ENCODE measurements around the gene TMPRSS6.

TMPRSS6 gene

GRCh38 chr22:37094239-37094638 is 15.3 kb downstream of the TMPRSS6 start:
- Histone ChIP-seq H3K4me1 (ENCODE audit: insufficient read depth, low read length) (peaks cover 12% of the 10 kb centered on the region), H3K36me3 (ENCODE audit: insufficient read depth, low read length) (no peaks in the 10 kb centered on the region), H3K9ac (ENCODE audit: low read depth, low read length) (no peak overlapping the region), H3K9me3 (ENCODE audit: control insufficient read depth, insufficient read depth, low read length) (no peaks in the 10 kb centered on the region)

- no peaks in the 10 kb centered on the region for H3K9me3 ChIP-seq (ENCODE audit: control insufficient read depth, insufficient read depth, low read length)
Measured at GRCh38 chr22:37092997-37093396, 16.5 kb downstream of the TMPRSS6 start.

GRCh38 chr22:37091994-37092393 is 17.5 kb downstream of the TMPRSS6 start:
- peaks cover 12% of the 10 kb centered on the region for H3K4me1 ChIP-seq (ENCODE audit: insufficient read depth, low read length)

More at GRCh38 chr22:37092997-37093396, 16.5 kb downstream of the TMPRSS6 start:
- H3K4me1 ChIP-seq (ENCODE audit: insufficient read depth, low read length): peaks cover 12% of the 10 kb centered on the region
- H3K9ac ChIP-seq (ENCODE audit: low read depth, low read length): no peak overlapping the region
- H3K36me3 ChIP-seq (ENCODE audit: insufficient read depth, low read length): no peaks in the 10 kb centered on the region

GRCh38 chr22:37090920-37091695 is 18.4 kb downstream of the TMPRSS6 start:
- Histone ChIP-seq H3K4me1 (ENCODE audit: insufficient read depth, low read length) (peaks cover 12% of the 10 kb centered on the region), H3K9me3 (ENCODE audit: control insufficient read depth, insufficient read depth, low read length) (no peaks in the 10 kb centered on the region), H3K9ac (ENCODE audit: low read depth, low read length) (no peak overlapping the region), H3K36me3 (ENCODE audit: insufficient read depth, low read length) (no peaks in the 10 kb centered on the region)

More at GRCh38 chr22:37091994-37092393, 17.5 kb downstream of the TMPRSS6 start:
- Histone ChIP-seq H3K9me3 (ENCODE audit: control insufficient read depth, insufficient read depth, low read length) (no peaks in the 10 kb centered on the region), H3K36me3 (ENCODE audit: insufficient read depth, low read length) (no peaks in the 10 kb centered on the region), H3K9ac (ENCODE audit: low read depth, low read length) (no peak overlapping the region)

DNA sequence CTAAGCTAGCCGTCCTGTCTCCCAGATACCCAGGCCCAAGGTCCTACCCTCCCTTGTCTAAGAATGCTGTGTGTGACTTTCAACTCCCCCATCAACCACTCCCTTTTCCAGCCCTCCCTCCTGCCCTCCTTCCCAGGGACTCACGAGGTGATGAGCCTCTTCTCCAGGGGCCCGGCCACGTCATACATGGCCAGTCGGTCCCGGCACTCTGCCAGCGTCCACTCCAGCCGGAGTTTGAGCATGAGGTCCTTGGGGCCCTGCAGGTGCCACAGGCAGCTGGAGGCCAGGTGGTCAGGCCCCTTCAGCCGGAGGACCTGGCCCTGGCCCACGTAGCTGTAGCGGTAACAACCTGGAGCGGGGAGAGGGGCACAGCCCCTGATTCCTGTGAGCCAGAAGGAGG is 20.1 kb downstream of the TMPRSS6 start:
- Histone ChIP-seq H3K4me1 (ENCODE audit: insufficient read depth, low read length) (peaks cover 12% of the 10 kb centered on the region), H3K9ac (ENCODE audit: low read depth, low read length) (no peak overlapping the region), H3K36me3 (ENCODE audit: insufficient read depth, low read length) (no peaks in the 10 kb centered on the region), H3K9me3 (ENCODE audit: control insufficient read depth, insufficient read depth, low read length) (no peaks in the 10 kb centered on the region)

DNA sequence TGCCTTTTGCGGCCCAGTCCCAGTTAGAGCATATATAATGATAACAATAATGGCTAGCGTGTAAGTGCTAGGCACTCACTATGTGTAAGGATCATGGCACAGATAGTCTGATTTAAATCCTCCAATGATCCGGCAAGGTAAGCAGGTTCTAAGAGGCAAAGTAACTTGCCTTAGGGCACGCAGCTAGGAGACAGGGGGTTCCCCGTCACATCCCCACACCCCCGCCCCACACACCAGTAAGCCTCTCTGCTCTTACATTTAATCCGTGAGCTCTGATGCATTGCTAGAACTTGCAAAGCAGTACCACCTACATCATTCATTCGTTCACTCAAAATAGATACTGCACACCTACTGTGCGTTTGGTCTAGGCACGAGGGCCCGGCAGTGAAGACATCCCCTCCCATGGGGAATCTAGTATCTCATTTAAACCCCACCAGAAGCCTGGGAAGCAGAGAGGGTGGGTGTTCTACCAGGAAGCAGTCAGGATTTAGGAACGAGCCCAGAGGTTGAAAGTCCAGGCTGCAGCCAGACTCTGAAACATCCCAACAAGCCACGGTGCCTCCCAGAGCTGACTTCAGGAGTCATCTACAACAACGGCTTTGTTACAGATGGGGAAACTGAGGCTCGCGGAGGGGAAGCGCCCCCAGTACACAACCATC is 20.6 kb downstream of the TMPRSS6 start:
- Histone ChIP-seq H3K9ac (ENCODE audit: low read depth, low read length) (no peak overlapping the region), H3K4me1 (ENCODE audit: insufficient read depth, low read length) (peaks cover 12% of the 10 kb centered on the region), H3K9me3 (ENCODE audit: control insufficient read depth, insufficient read depth, low read length) (no peaks in the 10 kb centered on the region), H3K36me3 (ENCODE audit: insufficient read depth, low read length) (no peaks in the 10 kb centered on the region)

GRCh38 chr22:37088108-37088605 is 21.4 kb downstream of the TMPRSS6 start:
- H3K9me3 ChIP-seq (ENCODE audit: control insufficient read depth, insufficient read depth, low read length): no peaks in the 10 kb centered on the region
- peaks cover 12% of the 10 kb centered on the region for H3K4me1 ChIP-seq (ENCODE audit: insufficient read depth, low read length)
- H3K36me3 ChIP-seq (ENCODE audit: insufficient read depth, low read length): no peaks in the 10 kb centered on the region
- H3K9ac ChIP-seq (ENCODE audit: low read depth, low read length): no peak overlapping the region

DNA sequence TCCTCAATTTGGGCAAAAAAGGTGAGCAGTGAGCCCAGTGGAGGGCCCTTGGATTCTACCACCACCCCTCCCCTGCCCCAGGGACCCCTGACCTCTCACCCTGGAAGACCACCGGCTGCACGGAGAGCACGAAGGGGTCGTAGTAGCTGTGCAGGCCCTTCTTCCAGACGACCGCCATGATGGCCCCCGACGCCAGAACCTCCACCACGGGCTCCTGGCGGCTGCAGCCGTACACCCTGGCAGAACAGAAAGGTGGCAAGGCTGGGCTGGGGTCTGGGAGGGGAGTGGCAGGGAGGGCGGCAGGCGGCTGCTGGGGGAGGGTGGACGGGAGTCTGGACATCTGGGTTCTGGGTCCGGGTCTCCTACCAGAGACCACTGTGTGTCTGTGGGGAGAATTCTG is 23.3 kb downstream of the TMPRSS6 start:
- no peaks in the 10 kb centered on the region for H3K9me3 ChIP-seq (ENCODE audit: control insufficient read depth, insufficient read depth, low read length)
- H3K36me3 ChIP-seq (ENCODE audit: insufficient read depth, low read length): no peaks in the 10 kb centered on the region
- H3K4me1 ChIP-seq (ENCODE audit: insufficient read depth, low read length): peaks cover 3% of the 10 kb centered on the region; the same call in 1 of the 2 replicates
- H3K9ac ChIP-seq (ENCODE audit: low read depth, low read length): no peak overlapping the region

- no peaks in the 10 kb centered on the region for H3K36me3 ChIP-seq (ENCODE audit: insufficient read depth, low read length)
- H3K9me3 ChIP-seq (ENCODE audit: control insufficient read depth, insufficient read depth, low read length): no peaks in the 10 kb centered on the region
- H3K9ac ChIP-seq (ENCODE audit: low read depth, low read length): no peak overlapping the region
- H3K4me1 ChIP-seq (ENCODE audit: insufficient read depth, low read length): peaks cover 4% of the 10 kb centered on the region; the same call in 1 of the 2 replicates
Measured at GRCh38 chr22:37084385-37084784, 25.1 kb downstream of the TMPRSS6 start.

GRCh38 chr22:37083914-37084313 is 25.6 kb downstream of the TMPRSS6 start:
- Histone ChIP-seq H3K4me1 (ENCODE audit: insufficient read depth, low read length) (peaks cover 8% of the 10 kb centered on the region; the same call in 1 of the 2 replicates), H3K36me3 (ENCODE audit: insufficient read depth, low read length) (no peaks in the 10 kb centered on the region), H3K9me3 (ENCODE audit: control insufficient read depth, insufficient read depth, low read length) (no peaks in the 10 kb centered on the region), H3K9ac (ENCODE audit: low read depth, low read length) (no peak overlapping the region)

DNA sequence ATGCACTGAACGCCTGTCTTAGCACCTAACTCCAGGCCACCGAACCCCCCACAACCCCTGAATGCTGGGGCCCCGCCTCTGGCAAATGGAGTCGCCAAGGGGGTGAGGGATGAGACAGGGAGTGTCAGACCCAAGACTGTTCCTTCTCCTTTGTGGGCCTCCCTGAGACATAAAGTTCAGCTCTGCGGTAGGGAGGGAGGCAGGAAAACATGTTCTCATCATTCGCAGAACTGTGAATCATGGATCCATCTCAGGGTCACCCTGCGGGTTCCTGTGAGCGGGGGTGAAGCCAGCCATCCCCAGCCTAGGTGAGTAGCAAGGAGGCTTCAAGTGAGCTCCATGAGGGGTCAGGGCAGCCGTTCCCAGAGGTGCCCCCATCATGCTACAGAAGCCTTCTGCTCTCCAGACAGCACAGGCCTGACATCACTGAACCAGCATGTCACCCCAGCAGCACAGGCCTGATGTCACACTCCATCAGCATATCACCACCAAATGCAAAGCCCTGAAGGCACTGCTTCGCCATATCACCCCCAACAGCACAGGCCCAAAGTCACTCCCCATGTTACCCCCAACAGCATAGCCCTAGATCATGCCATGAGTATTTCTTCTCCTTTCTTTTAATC is 27.2 kb downstream of the TMPRSS6 start:
- Histone ChIP-seq H3K4me1 (ENCODE audit: insufficient read depth, low read length) (peaks cover 12% of the 10 kb centered on the region; the same call in 1 of the 2 replicates), H3K9me3 (ENCODE audit: control insufficient read depth, insufficient read depth, low read length) (no peaks in the 10 kb centered on the region), H3K36me3 (ENCODE audit: insufficient read depth, low read length) (no peaks in the 10 kb centered on the region), H3K9ac (ENCODE audit: low read depth, low read length) (no peak overlapping the region)

DNA sequence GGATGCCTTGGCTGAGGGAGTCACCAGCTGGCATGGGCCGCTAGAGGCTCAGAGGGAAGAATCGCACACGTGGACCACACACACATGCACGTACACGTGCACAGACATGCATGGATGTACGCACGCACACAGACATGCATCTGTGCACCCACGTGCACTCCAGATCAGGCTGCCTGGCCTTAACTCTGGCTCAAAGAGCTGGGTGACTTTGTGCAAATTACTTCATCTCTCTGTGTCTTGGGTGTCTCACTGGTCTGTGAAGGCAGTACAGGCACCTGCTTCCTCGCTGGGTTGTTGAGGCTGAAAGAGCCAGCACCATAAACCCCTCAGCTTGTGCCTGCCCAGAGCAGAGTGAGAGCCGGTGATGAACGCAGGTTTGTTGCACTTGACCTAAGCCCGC is 28.7 kb downstream of the TMPRSS6 start:
- H3K9ac ChIP-seq (ENCODE audit: low read depth, low read length): no peak overlapping the region
- H3K9me3 ChIP-seq (ENCODE audit: control insufficient read depth, insufficient read depth, low read length): no peaks in the 10 kb centered on the region
- H3K36me3 ChIP-seq (ENCODE audit: insufficient read depth, low read length): no peaks in the 10 kb centered on the region
- peaks cover 12% of the 10 kb centered on the region; the same call in 1 of the 2 replicates for H3K4me1 ChIP-seq (ENCODE audit: insufficient read depth, low read length)

GRCh38 chr22:37080438-37080837 is 29.1 kb downstream of the TMPRSS6 start:
- H3K36me3 ChIP-seq (ENCODE audit: insufficient read depth, low read length): no peaks in the 10 kb centered on the region
- H3K4me1 ChIP-seq (ENCODE audit: insufficient read depth, low read length): peaks cover 12% of the 10 kb centered on the region; the same call in 1 of the 2 replicates
- no peaks in the 10 kb centered on the region for H3K9me3 ChIP-seq (ENCODE audit: control insufficient read depth, insufficient read depth, low read length)
- H3K9ac ChIP-seq (ENCODE audit: low read depth, low read length): no peak overlapping the region

GRCh38 chr22:37079668-37080171 is 29.8 kb downstream of the TMPRSS6 start:
- Histone ChIP-seq H3K9me3 (ENCODE audit: control insufficient read depth, insufficient read depth, low read length) (no peaks in the 10 kb centered on the region), H3K9ac (ENCODE audit: low read depth, low read length) (no peak overlapping the region), H3K4me1 (ENCODE audit: insufficient read depth, low read length) (peaks cover 12% of the 10 kb centered on the region; the same call in 1 of the 2 replicates), H3K36me3 (ENCODE audit: insufficient read depth, low read length) (no peaks in the 10 kb centered on the region)

Data from ES-I3 (cell line).